KMS-11 (cell line): ENCODE measurements around the gene NOP53.

Source experiments
- H2AFZ ChIP-seq: fragments of 200-600 bp; sonication (generic); 2 replicates; pipeline ENCODE4 v1.6.1; 2016; ENCODE audit warnings: antibody characterized with exemption, mixed run types, low read depth
- H3K27ac ChIP-seq: fragments of 200-600 bp; sonication (generic); 2 replicates; pipeline ENCODE4 v1.6.1; 2016; ENCODE audit warnings: mild to moderate bottlenecking, mixed run types
- H3K27me3 ChIP-seq: fragments of 200-600 bp; sonication (generic); 2 replicates; pipeline ENCODE4 v1.6.1; 2017; ENCODE audit warnings: mild to moderate bottlenecking, low read depth, mixed run types, moderate library complexity; ENCODE audit not compliant: insufficient read depth
- H3K36me3 ChIP-seq: fragments of 200-600 bp; sonication (generic); 2 replicates; pipeline ENCODE4 v1.6.1; 2017; ENCODE audit warnings: mild to moderate bottlenecking, mixed run types; ENCODE audit not compliant: insufficient read depth
- H3K4me1 ChIP-seq: fragments of 200-600 bp; sonication (generic); 2 replicates; pipeline ENCODE4 v1.6.1; 2016; ENCODE audit warnings: mild to moderate bottlenecking, low read depth, mixed run types; ENCODE audit not compliant: poor library complexity, severe bottlenecking
- H3K4me2 ChIP-seq: fragments of 200-600 bp; sonication (generic); 2 replicates; pipeline ENCODE4 v1.7.0; 2016; ENCODE audit warnings: mild to moderate bottlenecking, mixed run types
- H3K4me3 ChIP-seq: fragments of 200-600 bp; sonication (generic); IDR thresholded peaks from 2 replicates; pipeline ENCODE4 v1.6.1; 2017; ENCODE audit warnings: low read depth, low read length, mixed read lengths; ENCODE audit not compliant: insufficient read depth
- H3K79me2 ChIP-seq: fragments of 200-600 bp; sonication (generic); 2 replicates; pipeline ENCODE4 v1.6.1; 2016; ENCODE audit warnings: low read depth, mixed run types; ENCODE audit not compliant: insufficient read depth
- H3K9ac ChIP-seq: fragments of 200-600 bp; sonication (generic); 2 replicates; pipeline ENCODE4 v1.6.1; 2016; ENCODE audit warnings: mild to moderate bottlenecking, mixed run types
- H4K20me1 ChIP-seq: fragments of 200-600 bp; sonication (generic); 2 replicates; pipeline ENCODE4 v1.6.1; 2016; ENCODE audit warnings: mild to moderate bottlenecking, mixed run types; ENCODE audit not compliant: insufficient read depth
- CTCF ChIP-seq: fragments of 200-600 bp; sonication (generic); conservative IDR thresholded peaks from 2 replicates; pipeline ENCODE4 v1.6.1; 2017; ENCODE audit warnings: low read depth, mild to moderate bottlenecking, antibody characterized with exemption, low read length, moderate library complexity, mixed read lengths

The NOP53 gene

GRCh38 chr19:47750752-47751151 is 5.4 kb downstream of the NOP53 start:
- no peak for TF ChIP-seq CTCF
- Histone ChIP-seq H4K20me1 (no peaks in the 10 kb centered on the region), H3K79me2 (peaks cover 38% of the 10 kb centered on the region), H3K27ac (no peak overlapping the region), H3K4me2 (no peak overlapping the region), H2AFZ (no peak overlapping the region), H3K27me3 (no peaks in the 10 kb centered on the region), H3K4me1 (peaks cover 14% of the 10 kb centered on the region), H3K4me3 (no peak overlapping the region), H3K36me3 (peaks cover 16% of the 10 kb centered on the region; the same call in 1 of the 2 replicates), H3K9ac (no peak overlapping the region)

- H3K4me3 ChIP-seq, result no peak overlapping the region
- H3K27me3 ChIP-seq, result no peaks in the 10 kb centered on the region
- H4K20me1 ChIP-seq, result no peaks in the 10 kb centered on the region
- TF ChIP-seq CTCF, result no peak
- no peak overlapping the region for H3K9ac ChIP-seq
- H3K4me1 ChIP-seq, result no peaks in the 10 kb centered on the region
- H3K4me2 ChIP-seq, result no peak overlapping the region
- H3K27ac ChIP-seq, result no peak overlapping the region
- peaks cover 20% of the 10 kb centered on the region; the same call in 1 of the 2 replicates for H3K79me2 ChIP-seq
- peaks cover 25% of the 10 kb centered on the region; the same call in 1 of the 2 replicates for H3K36me3 ChIP-seq
- no peak overlapping the region for H2AFZ ChIP-seq
Measured at GRCh38 chr19:47752440-47753211, 7.3 kb downstream of the NOP53 start.

- no peak for TF ChIP-seq CTCF
- H3K4me2 ChIP-seq, result no peak overlapping the region
- peaks cover 5% of the 10 kb centered on the region; the same call in 1 of the 2 replicates for H3K79me2 ChIP-seq
- no peak overlapping the region for H2AFZ ChIP-seq
- H4K20me1 ChIP-seq, result no peaks in the 10 kb centered on the region
- H3K27me3 ChIP-seq, result no peaks in the 10 kb centered on the region
- H3K27ac ChIP-seq, result no peak overlapping the region
- H3K4me1 ChIP-seq, result no peaks in the 10 kb centered on the region
- no peak overlapping the region for H3K4me3 ChIP-seq
- no peak overlapping the region for H3K9ac ChIP-seq
- H3K36me3 ChIP-seq, result peaks cover 17% of the 10 kb centered on the region; the same call in 1 of the 2 replicates
Measured at GRCh38 chr19:47754206-47755064, 9.1 kb downstream of the NOP53 start.

- Histone ChIP-seq H3K27me3 (no peaks in the 10 kb centered on the region), H3K36me3 (peaks cover 17% of the 10 kb centered on the region; the same call in 1 of the 2 replicates), H3K4me3 (no peak overlapping the region), H3K27ac (no peak overlapping the region), H3K9ac (no peak overlapping the region), H3K4me2 (no peak overlapping the region), H4K20me1 (no peaks in the 10 kb centered on the region), H2AFZ (no peak overlapping the region), H3K79me2 (no peaks in the 10 kb centered on the region; the same call in 1 of the 2 replicates), H3K4me1 (no peaks in the 10 kb centered on the region)
- no peak for TF ChIP-seq CTCF
Measured at GRCh38 chr19:47755065-47755761, 9.9 kb downstream of the NOP53 start.
